GM15510 (cell line): Measurements from ENCODE around the gene ARHGAP6.

Source experiments
- POLR2A ChIP-seq: IDR thresholded peaks from 3 replicates; pipeline ENCODE4 v1.6.1; 2011; ENCODE audit warnings: borderline replicate concordance; ENCODE audit not compliant: insufficient read length; ENCODE audit errors: extremely low read depth

ARHGAP6 gene, protein sequence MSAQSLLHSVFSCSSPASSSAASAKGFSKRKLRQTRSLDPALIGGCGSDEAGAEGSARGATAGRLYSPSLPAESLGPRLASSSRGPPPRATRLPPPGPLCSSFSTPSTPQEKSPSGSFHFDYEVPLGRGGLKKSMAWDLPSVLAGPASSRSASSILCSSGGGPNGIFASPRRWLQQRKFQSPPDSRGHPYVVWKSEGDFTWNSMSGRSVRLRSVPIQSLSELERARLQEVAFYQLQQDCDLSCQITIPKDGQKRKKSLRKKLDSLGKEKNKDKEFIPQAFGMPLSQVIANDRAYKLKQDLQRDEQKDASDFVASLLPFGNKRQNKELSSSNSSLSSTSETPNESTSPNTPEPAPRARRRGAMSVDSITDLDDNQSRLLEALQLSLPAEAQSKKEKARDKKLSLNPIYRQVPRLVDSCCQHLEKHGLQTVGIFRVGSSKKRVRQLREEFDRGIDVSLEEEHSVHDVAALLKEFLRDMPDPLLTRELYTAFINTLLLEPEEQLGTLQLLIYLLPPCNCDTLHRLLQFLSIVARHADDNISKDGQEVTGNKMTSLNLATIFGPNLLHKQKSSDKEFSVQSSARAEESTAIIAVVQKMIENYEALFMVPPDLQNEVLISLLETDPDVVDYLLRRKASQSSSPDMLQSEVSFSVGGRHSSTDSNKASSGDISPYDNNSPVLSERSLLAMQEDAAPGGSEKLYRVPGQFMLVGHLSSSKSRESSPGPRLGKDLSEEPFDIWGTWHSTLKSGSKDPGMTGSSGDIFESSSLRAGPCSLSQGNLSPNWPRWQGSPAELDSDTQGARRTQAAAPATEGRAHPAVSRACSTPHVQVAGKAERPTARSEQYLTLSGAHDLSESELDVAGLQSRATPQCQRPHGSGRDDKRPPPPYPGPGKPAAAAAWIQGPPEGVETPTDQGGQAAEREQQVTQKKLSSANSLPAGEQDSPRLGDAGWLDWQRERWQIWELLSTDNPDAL (N-terminal part only)

DNA sequence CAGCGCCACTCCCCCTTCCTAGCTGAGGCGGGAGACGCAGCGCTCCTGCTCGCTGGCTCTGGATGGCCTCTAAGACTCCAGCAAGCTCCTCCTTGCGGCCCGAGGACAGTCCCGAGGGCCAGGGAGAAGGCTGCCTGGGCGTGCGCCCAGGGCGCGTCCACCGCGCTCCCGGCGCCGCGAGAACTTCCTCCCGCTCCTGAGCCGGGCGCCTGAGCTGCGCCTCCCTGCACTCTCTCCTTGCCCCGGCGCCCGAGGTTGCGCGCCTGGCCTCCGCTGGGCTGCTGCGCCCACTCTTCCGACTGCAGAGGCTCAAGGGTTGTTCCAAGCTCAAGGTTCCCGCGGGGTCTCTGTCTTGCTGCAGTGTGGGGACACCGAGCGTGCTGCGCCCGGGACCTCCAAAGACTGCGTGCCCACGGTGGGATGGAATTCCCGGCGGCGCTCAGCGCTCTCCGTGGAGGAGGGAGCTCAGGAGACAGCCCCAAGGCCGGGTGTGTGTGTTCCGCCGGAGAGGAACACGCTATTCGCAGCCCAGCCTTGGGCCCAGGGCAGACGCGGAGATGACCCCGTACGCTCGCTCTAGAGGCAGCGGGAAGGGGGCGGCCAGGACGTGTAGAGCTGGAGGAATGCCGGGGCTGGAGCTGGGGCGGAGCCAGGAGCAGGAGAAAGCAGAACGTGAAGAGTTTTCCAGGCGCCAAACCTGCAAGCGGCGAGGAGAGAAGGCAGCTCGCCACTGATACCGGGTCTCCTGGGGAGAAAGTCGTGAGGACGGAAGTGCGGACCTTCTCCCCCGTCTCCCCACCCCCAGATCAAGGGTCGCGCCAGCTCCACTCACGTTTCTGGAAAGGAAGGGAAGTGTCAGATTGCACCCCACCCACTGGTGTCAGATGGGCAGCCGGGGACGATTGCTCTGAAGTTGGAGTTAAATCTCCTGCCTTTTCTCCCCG lies at the start of gene ARHGAP6:
Gene ARHGAP6 (minus strand): TSS at position 753 of the 944 bp plus-strand sequence. CDS start 1,092 bp downstream, outside the sequence.
- TF ChIP-seq POLR2A = no peak

GRCh38 chrX:11704725-11705495 lies 39.2 kb upstream of the ARHGAP6 start:
- no peak for TF ChIP-seq POLR2A

DNA sequence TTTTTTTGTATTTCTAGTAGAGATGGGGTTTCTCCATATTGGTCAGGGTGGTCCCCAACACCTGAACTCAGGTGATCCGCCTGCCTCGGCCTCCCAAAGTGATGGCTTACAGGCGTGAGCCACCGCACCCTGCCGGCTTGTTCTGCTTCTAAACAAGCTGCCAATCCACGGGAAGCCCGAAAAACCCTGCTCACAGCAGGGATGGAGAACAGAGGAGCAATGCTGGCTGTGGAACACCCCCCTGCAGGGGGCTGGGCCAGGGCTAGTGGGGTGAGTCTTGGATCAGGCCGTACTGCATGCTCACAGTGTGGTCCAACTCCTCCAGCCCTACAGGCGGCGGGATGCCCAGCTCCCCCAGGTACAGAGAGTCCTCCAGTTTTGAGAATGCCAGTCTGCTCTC lies 38.1 kb upstream of the ARHGAP6 start:
- TF ChIP-seq POLR2A = no peak

- no peak for TF ChIP-seq POLR2A
These were observed 37.4 kb upstream of the ARHGAP6 start for GRCh38 chrX:11702965-11703631.

GRCh38 chrX:11702420-11702819 lies 36.7 kb upstream of the ARHGAP6 start:
- no peak for TF ChIP-seq POLR2A

DNA sequence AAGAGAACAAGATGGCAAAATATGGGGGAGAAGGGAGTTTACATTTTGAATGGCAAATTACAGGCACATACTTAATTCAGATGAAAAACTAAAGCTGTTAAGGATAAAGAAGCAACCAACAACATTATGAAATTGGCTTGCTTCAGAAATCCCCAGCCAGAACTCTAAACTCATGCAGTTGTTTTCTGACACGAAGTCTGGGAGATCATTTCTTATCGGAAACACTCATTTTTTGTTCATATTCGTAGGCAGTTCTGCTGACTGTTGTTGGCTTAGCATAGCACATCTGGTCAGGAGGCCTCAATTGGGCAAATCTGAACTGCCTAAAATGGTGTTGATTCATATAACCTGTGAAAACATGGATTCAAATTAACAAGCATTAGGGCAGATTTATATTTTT lies 33.0 kb upstream of the ARHGAP6 start:
- no peak for TF ChIP-seq POLR2A

GRCh38 chrX:11688201-11688600 lies 22.5 kb upstream of the ARHGAP6 start:
- no peak for TF ChIP-seq POLR2A

DNA sequence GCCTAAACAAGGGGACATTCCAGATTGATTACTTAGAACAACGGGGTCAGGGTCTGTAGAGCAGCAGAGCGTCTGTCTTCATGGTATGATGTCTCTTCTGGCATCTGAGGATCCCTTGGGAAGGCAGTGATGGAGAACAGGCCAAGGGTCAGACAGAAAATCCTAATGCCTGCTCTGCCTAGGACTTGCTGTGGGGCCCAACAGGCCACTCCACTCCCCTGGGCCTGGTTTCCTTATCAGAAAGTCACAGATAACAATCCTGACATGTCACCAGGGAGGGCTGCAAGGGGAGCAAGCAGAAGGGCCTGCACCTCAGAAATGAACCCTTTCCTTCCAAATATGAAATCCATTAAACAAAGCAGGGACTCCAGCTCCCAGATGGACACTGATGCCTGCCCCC lies 21.4 kb upstream of the ARHGAP6 start:
- TF ChIP-seq POLR2A = no peak

- no peak for TF ChIP-seq POLR2A
These were observed 17.3 kb upstream of the ARHGAP6 start for GRCh38 chrX:11683057-11683456.

- no peak for TF ChIP-seq POLR2A
These were observed 12.4 kb upstream of the ARHGAP6 start for GRCh38 chrX:11678158-11678557.

- TF ChIP-seq POLR2A = no peak
These were observed 6.5 kb upstream of the ARHGAP6 start for GRCh38 chrX:11672213-11672612.

DNA sequence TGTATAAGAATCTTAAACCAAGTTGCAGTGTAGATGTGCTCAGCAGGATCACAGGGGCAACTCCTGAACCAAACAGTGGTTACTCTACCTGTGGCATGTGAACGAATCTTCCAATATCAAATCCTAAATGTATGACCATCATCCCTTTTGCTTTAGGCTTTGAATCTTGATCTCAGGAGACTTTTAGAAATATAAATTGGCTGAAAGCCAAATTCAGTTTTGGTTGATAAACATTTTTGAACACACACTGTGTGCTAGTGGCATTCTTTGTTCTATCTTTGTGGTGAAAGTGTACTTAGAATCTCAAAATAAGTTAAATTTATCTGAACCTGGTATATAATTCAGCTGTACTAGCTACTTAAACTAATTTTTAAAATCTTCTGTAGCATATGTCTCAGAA lies 4.6 kb upstream of the ARHGAP6 start:
- no peak for TF ChIP-seq POLR2A
